H1 (cell line): ENCODE data around the gene TNIK. TPM values are rescaled to one million over a fixed set of nuclear protein-coding genes. Genes with fewer than 3 reads are reported as not detected.

Source experiments
- CBX5 ChIP-seq: fragments of 300-800, 300-1000 bp; sonication (generic); IDR thresholded peaks from 2 replicates; pipeline ENCODE4 v1.7.1; 2016; ENCODE audit warnings: antibody characterized with exemption, low read length, low read depth
- POU5F1 ChIP-seq: IDR thresholded peaks from 2 replicates; pipeline ENCODE4 v1.6.1; 2011; ENCODE audit warnings: low read depth, mild to moderate bottlenecking, low read length, moderate library complexity
- RAD21 ChIP-seq, 2 experiments: IDR thresholded peaks in 1 of 2; conservative IDR thresholded peaks in 1 of 2; 2 replicates each; pipeline ENCODE4 v1.6.1; 2011; ENCODE audit warnings: low read depth in 2 of 2, low read length in 2 of 2, improper control_type of control experiment in 1 of 2, inconsistent platforms in 1 of 2, mild to moderate bottlenecking in 1 of 2, moderate library complexity in 1 of 2
- SP1 ChIP-seq: IDR thresholded peaks from 2 replicates; pipeline ENCODE4 v1.6.1; 2011; ENCODE audit warnings: low read depth, low read length
- TAF7 ChIP-seq: optimal IDR thresholded peaks from 2 replicates; pipeline ENCODE3; 2011; ENCODE audit warnings: low read depth, mild to moderate bottlenecking, inconsistent platforms, low read length, moderate library complexity, borderline replicate concordance
- polyA plus RNA-seq, 7 experiments: library from polyadenylated mRNA; depleted of rRNA in 3 of 7; stranded (reverse) in 5 of 7; unstranded in 2 of 7; fragments of >200 nt in 5 of 7; fragments of 200-250 nt in 2 of 7; gene quantifications; 1 replicate in 5 of 7; 2 replicates in 1 of 7; 4 replicates in 1 of 7; pipeline versions ENCODE4 v1.2.1 to v1.2.3, GENCODE V29; 2011 to 2013; ENCODE audit warnings: missing spikeins in 2 of 7, mixed read lengths in 2 of 7
- total RNA-seq: library from RNA; stranded (reverse); fragmentation: NEBNext Ultra II Directional; extraction: Animal tissue kit (Norgen Biotek cat#: 25700); gene quantifications from 2 replicates; pipeline ENCODE4 v1.2.1, GENCODE V29; 2021

TNIK gene
- total and polyA plus RNA-seq, 2 of the 8 experiments (the other 6 are each of a cell fraction or from before 2014, with no cell fraction given): 7.4 to 42.0 TPM

- TF ChIP-seq POU5F1 (no peak), TAF7 (no peak), RAD21 (IDR thresholded peaks at IDR 0.05 in 1 of 2, conservative IDR thresholded peaks at IDR 0.05 in 1 of 2; ENCODE audit: low read depth in 2 of 2, low read length in 2 of 2) (no peak), SP1 (no peak), CBX5 (no peak)
- TF ChIP-seq, all 59 proteins: peak for 0
Measured at GRCh38 chr3:171099911-171100310, 360.3 kb downstream of the TNIK start (continued).
